WI38 (cell line): ENCODE measurements around the gene NLGN1.

Experiments
- H3K4me3 ChIP-seq: 2 replicates; pipeline ENCODE4 v1.5.1; 2011; ENCODE audit warnings: low read depth, mild to moderate bottlenecking, control low read depth, low read length
- CTCF ChIP-seq: IDR thresholded peaks from 2 replicates; pipeline ENCODE4 v1.5.1; 2012; ENCODE audit warnings: low read depth, mild to moderate bottlenecking, control low read depth, low read length

The NLGN1 gene

GRCh38 chr3:173659972-173660371, 262.4 kb downstream of the NLGN1 start:
- no peak for TF ChIP-seq CTCF
- no peak overlapping the region for H3K4me3 ChIP-seq

DNA sequence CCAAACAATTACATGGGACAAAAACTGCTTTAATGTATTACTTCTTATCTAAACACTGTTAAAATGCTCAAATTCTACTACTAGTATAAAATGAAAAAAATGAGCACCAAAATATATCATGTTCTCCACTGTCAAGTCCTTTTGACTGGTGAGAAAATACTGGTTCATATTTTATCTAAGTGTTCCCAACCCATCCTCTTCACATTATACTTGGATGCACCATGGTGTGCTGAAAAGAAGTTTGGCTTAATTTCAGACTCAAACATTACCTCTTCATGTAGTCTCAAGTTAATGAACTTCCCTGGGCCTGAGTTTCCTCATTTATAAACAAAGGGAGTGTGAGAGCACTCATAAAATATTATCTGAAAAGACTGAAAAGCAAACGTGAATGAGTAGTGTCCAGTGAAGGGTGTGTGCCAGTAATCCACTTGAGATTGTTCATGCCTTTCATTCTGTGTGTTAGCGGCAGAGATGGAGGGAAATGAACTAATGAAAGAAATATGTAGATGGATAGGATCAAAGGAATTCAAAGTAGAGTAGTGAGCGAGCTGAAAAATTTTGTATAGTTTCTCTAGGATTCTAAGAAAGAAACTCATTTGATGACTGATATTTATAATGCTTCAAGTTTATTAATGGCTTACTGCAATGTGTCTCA, 263.2 kb downstream of the NLGN1 start:
- TF ChIP-seq CTCF = no peak
- H3K4me3 ChIP-seq = no peak overlapping the region

GRCh38 chr3:173663696-173664111, 266.2 kb downstream of the NLGN1 start:
- no peak for TF ChIP-seq CTCF
- no peak overlapping the region for H3K4me3 ChIP-seq

DNA sequence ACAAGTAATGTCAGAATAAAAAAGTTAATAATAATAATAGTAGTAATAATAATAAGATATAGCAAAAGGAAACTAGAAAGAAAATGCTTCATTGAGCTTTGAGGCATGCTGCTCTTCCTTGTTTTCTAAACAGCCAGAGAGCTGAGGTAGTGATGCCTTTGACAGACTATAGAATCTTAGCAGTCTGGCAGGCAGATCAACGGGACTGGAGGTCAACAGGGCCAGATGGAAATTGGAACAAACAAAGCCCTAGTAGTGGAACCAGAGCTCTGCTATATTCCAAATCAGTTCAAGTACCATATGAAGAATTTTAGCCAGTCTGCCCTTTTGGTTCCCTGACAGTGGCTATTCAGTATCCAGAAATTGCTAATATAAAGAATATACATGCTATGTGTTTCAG, 278.6 kb downstream of the NLGN1 start:
- TF ChIP-seq CTCF = no peak
- H3K4me3 ChIP-seq = no peak overlapping the region

DNA sequence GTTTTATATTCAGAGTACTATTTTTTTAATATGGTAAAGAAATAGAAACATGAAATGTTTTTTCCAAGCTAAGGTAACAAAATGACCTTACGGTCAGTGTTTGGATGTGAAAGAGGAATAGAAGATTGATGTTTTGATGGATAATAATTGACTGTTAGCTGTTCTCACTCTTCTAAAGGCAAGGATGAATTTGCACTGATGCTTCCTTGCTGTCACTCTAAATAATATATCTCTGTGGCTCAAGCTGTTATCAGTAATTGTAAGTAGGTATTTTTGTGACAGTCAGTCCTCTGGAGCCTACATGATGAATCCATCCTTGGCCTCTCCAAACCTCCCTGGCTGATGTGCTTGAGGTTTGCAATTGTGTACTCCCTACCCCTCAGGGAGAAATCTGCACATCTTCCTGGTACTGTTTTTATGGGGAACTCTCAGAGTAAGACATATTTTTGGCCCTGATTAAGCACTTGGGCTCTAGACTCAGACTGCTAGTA, 283.7 kb downstream of the NLGN1 start:
- TF ChIP-seq CTCF = no peak
- H3K4me3 ChIP-seq = no peak overlapping the region

GRCh38 chr3:173685456-173685855, 287.9 kb downstream of the NLGN1 start:
- H3K4me3 ChIP-seq = no peak overlapping the region
- TF ChIP-seq CTCF = no peak

DNA sequence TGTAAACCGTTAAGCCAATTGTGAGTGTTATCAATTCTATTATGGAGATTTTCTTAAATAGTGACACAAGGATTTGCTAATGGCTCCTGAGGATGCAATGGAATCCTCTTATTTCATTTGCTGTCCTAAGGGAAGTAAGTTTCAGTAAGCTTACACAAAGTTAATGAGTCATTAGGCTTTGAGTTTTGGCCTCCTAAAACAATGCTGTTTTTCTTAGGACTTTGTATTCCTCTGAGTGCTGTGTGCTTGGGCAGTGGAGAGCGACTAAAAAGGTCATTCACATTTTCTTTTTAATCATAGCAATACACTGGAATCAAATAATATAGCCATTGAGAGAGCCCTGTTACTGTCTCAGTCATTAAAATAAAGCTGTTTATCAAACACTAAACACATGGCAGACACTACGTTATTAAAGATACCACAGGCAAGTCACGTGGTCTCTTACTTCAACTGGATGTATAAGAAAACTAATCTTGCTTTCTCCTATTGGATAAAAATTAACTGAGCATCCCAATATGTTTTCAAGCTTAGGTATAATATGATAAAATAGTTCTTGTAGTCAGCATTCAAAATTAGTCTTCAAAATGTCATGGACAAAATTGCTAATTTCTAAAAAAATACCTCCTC, 290.8 kb downstream of the NLGN1 start:
- no peak overlapping the region for H3K4me3 ChIP-seq
- no peak for TF ChIP-seq CTCF
